HG02759 (cell line): ENCODE results near the gene WNT11.
"Not testable (repeated sequence)": the region's sequence is repeated elsewhere in the genome, so short reads cannot be mapped to it uniquely, and the experiment has no call there.

Experiments used
- ATAC-seq: cut with Tn5 transposase; IDR thresholded peaks from one replicate; pipeline ENCODE4 v1.9.1; 2021; ENCODE audit warnings: mild to moderate bottlenecking, moderate library complexity; ENCODE audit not compliant: unreplicated experiment

Gene WNT11

GRCh38 chr11:76203937-76204336 is 2.4 kb downstream of the WNT11 start:
- ATAC-seq: no peak

GRCh38 chr11:76203131-76203925 is 3.0 kb downstream of the WNT11 start:
- no peak for ATAC-seq

- ATAC-seq: no peak
These were observed 4.5 kb downstream of the WNT11 start for GRCh38 chr11:76201672-76202412.

- ATAC-seq: no peak
These were observed 5.2 kb downstream of the WNT11 start for GRCh38 chr11:76201056-76201455.

GRCh38 chr11:76200006-76200940 is 6.0 kb downstream of the WNT11 start:
- ATAC-seq: no peak

GRCh38 chr11:76198691-76199090 is 7.6 kb downstream of the WNT11 start:
- ATAC-seq: not testable (repeated sequence)

GRCh38 chr11:76197941-76198640 is 8.2 kb downstream of the WNT11 start:
- no peak for ATAC-seq

- no peak for ATAC-seq
These were observed 9.0 kb downstream of the WNT11 start for GRCh38 chr11:76197332-76197731.

- no peak for ATAC-seq
These were observed 9.5 kb downstream of the WNT11 start for GRCh38 chr11:76196849-76197248.

GRCh38 chr11:76194872-76195668 is 11.2 kb downstream of the WNT11 start:
- no peak for ATAC-seq

GRCh38 chr11:76193219-76193618 is 13.1 kb downstream of the WNT11 start:
- ATAC-seq: no peak

- no peak for ATAC-seq
These were observed 15.9 kb downstream of the WNT11 start for GRCh38 chr11:76190376-76190775.

- no peak for ATAC-seq
These were observed 16.6 kb downstream of the WNT11 start for GRCh38 chr11:76189682-76190081.

- ATAC-seq: no peak
These were observed 17.4 kb downstream of the WNT11 start for GRCh38 chr11:76188873-76189272.

GRCh38 chr11:76186776-76187279 is 19.5 kb downstream of the WNT11 start:
- no peak for ATAC-seq

- no peak for ATAC-seq
These were observed 20.3 kb downstream of the WNT11 start for GRCh38 chr11:76185931-76186401.

GRCh38 chr11:76185511-76185910 is 20.8 kb downstream of the WNT11 start:
- ATAC-seq: no peak

GRCh38 chr11:76184551-76184993 is 21.7 kb downstream of the WNT11 start:
- ATAC-seq: no peak

- ATAC-seq: no peak
These were observed 24.9 kb downstream of the WNT11 start for GRCh38 chr11:76181371-76181770.
